K562 (cell line): ENCODE measurements around the gene APP. TPM values are rescaled to one million over a fixed set of nuclear protein-coding genes. Genes with fewer than 3 reads are reported as not detected.

Source experiments
- ATAC-seq: fragments of 200-7000 bp; cut with Tn5 transposase; 3 replicates; pipeline ENCODE4 v1.9.1; 2020; ENCODE audit warnings: moderate library complexity
- BruUV-seq: library from RNA; stranded (reverse); fragments of 400-500 nt; replicated peaks from 2 replicates; lab custom pipeline; 2021; lab: Mats Ljungman, UMichigan
- CTCF ChIA-PET: fragments of 300-600 bp; formaldehyde crosslinking; extraction: SDS; loops from one replicate; lab custom pipeline; 2021; ENCODE audit warnings: low intra/inter-chr PET ratio; lab: Yijun Ruan, JAX
- POLR2A ChIA-PET: fragments of 300-600, 350-650 bp; sonication (Branson Sonifier 250); formaldehyde crosslinking; extraction: SDS; loops from one replicate; lab custom pipeline; 2021; ENCODE audit warnings: antibody characterized with exemption, inconsistent platforms; lab: Yijun Ruan, JAX
- DNase-seq, 4 experiments: peaks; one replicate each; pipeline versions ENCODE4 v3.0.0 to v3.0.0-alpha.2; 2011 to 2018; ENCODE audit warnings: low spot score in 3 of 4, mixed read lengths in 3 of 4; ENCODE audit errors: extremely low read depth in 1 of 4
- FAIRE-seq: peaks from 2 replicates; lab custom pipeline; 2011; peaks lifted over from hg19 to GRCh38; lab: Jason Lieb, UNC
- H2AFZ ChIP-seq: 2 replicates; pipeline ENCODE4 v1.6.0; 2011; ENCODE audit warnings: low read depth, low read length, control low read depth, inconsistent platforms
- H3K27ac ChIP-seq: fragments of 200-600 bp; 3 replicates; pipeline ENCODE4 v1.8.0; 2011; ENCODE audit warnings: low read depth, mild to moderate bottlenecking, control low read depth, inconsistent platforms, low read length, moderate library complexity, mixed read lengths; ENCODE audit errors: extremely low read depth
- H3K27me3 ChIP-seq, 2 experiments: fragments of 300-600 bp in 1 of 2; 2 replicates in 1 of 2; 3 replicates in 1 of 2; pipeline versions ENCODE4 v1.6.0 to v1.8.0; 2011; ENCODE audit warnings: inconsistent platforms in 2 of 2, low read length in 2 of 2, mild to moderate bottlenecking in 1 of 2, mixed read lengths in 1 of 2, moderate library complexity in 1 of 2; ENCODE audit not compliant: control insufficient read depth in 2 of 2, insufficient read depth in 2 of 2
- H3K36me3 ChIP-seq: fragments of 300-600 bp; 3 replicates; pipeline ENCODE4 v1.8.0; 2011; ENCODE audit warnings: mild to moderate bottlenecking, low read length, inconsistent platforms; ENCODE audit not compliant: control insufficient read depth, insufficient read depth
- H3K4me1 ChIP-seq, 2 experiments: fragments of 200-600 bp in 1 of 2; replicated peaks in 1 of 2; 2 replicates in 1 of 2; 3 replicates in 1 of 2; pipeline versions ENCODE4 v1.5.1 to v1.8.0; 2011; ENCODE audit warnings: inconsistent platforms in 2 of 2, low read length in 2 of 2, mild to moderate bottlenecking in 1 of 2, mixed read lengths in 1 of 2, moderate library complexity in 1 of 2; ENCODE audit not compliant: control insufficient read depth in 2 of 2, insufficient read depth in 2 of 2
- H3K4me2 ChIP-seq: 2 replicates; pipeline ENCODE4 v1.6.1; 2011; ENCODE audit warnings: low read length, control low read depth, inconsistent platforms, mixed read lengths; ENCODE audit not compliant: insufficient read depth
- H3K4me3 ChIP-seq: fragments of 200-600 bp; sonication (generic), shearing (Covaris generic); 2 replicates; pipeline ENCODE4 v1.5.1; 2016; ENCODE audit warnings: control low read depth, inconsistent platforms
- H3K79me2 ChIP-seq: fragments of 200-600 bp; 3 replicates; pipeline ENCODE4 v1.8.0; 2011; ENCODE audit warnings: low read length, inconsistent platforms; ENCODE audit not compliant: control insufficient read depth, insufficient read depth
- H3K9ac ChIP-seq, 2 experiments: 2 replicates each; pipeline versions ENCODE4 v1.6.0 to v1.6.1; 2011; ENCODE audit warnings: low read depth in 2 of 2, low read length in 2 of 2, control low read depth in 1 of 2, inconsistent platforms in 1 of 2, mild to moderate bottlenecking in 1 of 2, mixed read lengths in 1 of 2; ENCODE audit not compliant: insufficient read depth in 1 of 2
- H3K9me1 ChIP-seq: one replicate; pipeline ENCODE4 v1.6.0; 2011; ENCODE audit warnings: inconsistent platforms, mild to moderate bottlenecking, low read length, moderate library complexity; ENCODE audit not compliant: control insufficient read depth, insufficient read depth
- H3K9me3 ChIP-seq: replicated peaks from 2 replicates; pipeline ENCODE4 v1.5.1; 2011; ENCODE audit warnings: low read depth, low read length, inconsistent platforms; ENCODE audit not compliant: control insufficient read depth, insufficient read depth
- H4K20me1 ChIP-seq: replicated peaks from 2 replicates; pipeline ENCODE4 v1.6.1; 2011; ENCODE audit warnings: low read length, inconsistent platforms, mixed read lengths; ENCODE audit not compliant: control insufficient read depth, insufficient read depth
- ARHGAP35 ChIP-seq: fragments of 450-650 bp; IDR thresholded peaks from 2 replicates; pipeline ENCODE4 v1.6.1; 2018; ENCODE audit not compliant: partially characterized antibody
- HOXB6 ChIP-seq: fragments of 250-450 bp; sonication (Bioruptor Pico); IDR thresholded peaks from 2 replicates; pipeline ENCODE4 v1.5.1; 2022; ENCODE audit warnings: mild to moderate bottlenecking, borderline replicate concordance
- ILF3 ChIP-seq: fragments of 450-650 bp; IDR thresholded peaks from 2 replicates; pipeline ENCODE4 v1.6.1; 2018; ENCODE audit warnings: antibody characterized with exemption, mild to moderate bottlenecking, moderate library complexity, borderline replicate concordance
- MYBL2 ChIP-seq, 2 experiments: fragments of 450-650 bp in 1 of 2; sonication (generic) in 1 of 2; formaldehyde crosslinking in 1 of 2; IDR thresholded peaks; 2 replicates each; pipeline versions ENCODE4 v1.6.1 to v1.8.1; 2017 to 2022; ENCODE audit warnings: borderline replicate concordance in 1 of 2, inconsistent platforms in 1 of 2, low read depth in 1 of 2, mild to moderate bottlenecking in 1 of 2, missing genetic modification reagents in 1 of 2, moderate library complexity in 1 of 2
- RFX5 ChIP-seq: IDR thresholded peaks from 2 replicates; pipeline ENCODE4 v1.6.1; 2011; ENCODE audit warnings: low read depth, mild to moderate bottlenecking, improper control_type of control experiment, low read length
- SLC30A9 ChIP-seq: fragments of 250-450 bp; sonication (Bioruptor Pico); IDR thresholded peaks from 2 replicates; pipeline ENCODE4 v1.8.0; 2022; ENCODE audit warnings: mild to moderate bottlenecking, moderate library complexity
- SMAD3 ChIP-seq: fragments of 450-650 bp; formaldehyde crosslinking; conservative IDR thresholded peaks from 2 replicates; pipeline ENCODE4 v1.4.0; 2020; ENCODE audit warnings: mild to moderate bottlenecking
- SMARCA5 ChIP-seq: fragments of 450-650 bp; IDR thresholded peaks from 2 replicates; pipeline ENCODE4 v1.6.1; 2016
- TAL1 ChIP-seq: fragments of 450-650 bp; IDR thresholded peaks from 2 replicates; pipeline ENCODE4 v1.6.1; 2016; ENCODE audit warnings: mild to moderate bottlenecking
- ZBTB17 ChIP-seq: fragments of 450-650 bp; formaldehyde crosslinking; IDR thresholded peaks from 2 replicates; pipeline ENCODE4 v1.4.0; 2020; ENCODE audit warnings: mild to moderate bottlenecking
- ZNF124 ChIP-seq: sonication (generic); formaldehyde crosslinking; IDR thresholded peaks from 2 replicates; pipeline ENCODE4 v1.8.1; 2022; ENCODE audit warnings: missing genetic modification reagents
- ZNF551 ChIP-seq: fragments of 250-450 bp; sonication (Bioruptor Pico); IDR thresholded peaks from 2 replicates; pipeline ENCODE4 v1.5.0; 2021; ENCODE audit warnings: mild to moderate bottlenecking, moderate library complexity
- WGBS: fragments of 100-300 bp; shearing (Covaris generic); methylation state at CpG from one replicate; pipeline ENCODE4 v1.1.6; 2016; ENCODE audit warnings: low coverage, mixed read lengths; ENCODE audit not compliant: insufficient coverage; ENCODE audit errors: missing lambda C conversion rate; 5-methylcytosine and 5-hydroxymethylcytosine counted together
- in situ Hi-C: fragments of 300-500 bp; cut with MboI; formaldehyde crosslinking; loops from 4 replicates; pipeline ENCODE4 v1.15.0; 2018; ENCODE audit warnings: inconsistent platforms, mixed read lengths
- intact Hi-C: fragments of 100-400 bp; cut with micrococcal nuclease; formaldehyde crosslinking; loops from 2 replicates; pipeline ENCODE4 v1.14.2; 2022
- polyA plus RNA-seq, 8 experiments: library from polyadenylated mRNA; depleted of rRNA in 4 of 8; stranded (reverse) in 5 of 8; unstranded in 3 of 8; fragments of >200 nt; fragmentation: Nextera tagmentation in 2 of 8; fragmentation: Illumina TruSeq in 1 of 8; extraction: Ambion mirVana in 2 of 8; extraction: Trizol in 1 of 8; gene quantifications; 2 replicates each; pipeline versions ENCODE4 v1.2.1 to v1.2.3, GENCODE V29; 2011 to 2014; ENCODE audit warnings: inconsistent platforms in 1 of 8, missing spikeins in 1 of 8
- total RNA-seq, 7 experiments: library from RNA; depleted of rRNA in 6 of 7; stranded (reverse); fragments of >200 nt in 6 of 7; fragmentation: Illumina TruSeq in 2 of 7; extraction: Trizol in 2 of 7; gene quantifications; 2 replicates each; pipeline versions ENCODE4 v1.2.1 to v1.2.3, GENCODE V29; 2011 to 2021; ENCODE audit warnings: low replicate concordance in 1 of 7
- TF ChIP-seq, protein P1 (sequence below): fragments of 250-450 bp; sonication (Bioruptor Pico); IDR thresholded peaks from 2 replicates; pipeline ENCODE4 v1.8.0; 2022; ENCODE audit warnings: inconsistent platforms, mild to moderate bottlenecking, moderate library complexity, borderline replicate concordance
- TF ChIP-seq, protein P2 (sequence below): fragments of 250-450 bp; sonication (Bioruptor Pico); IDR thresholded peaks from 2 replicates; pipeline ENCODE4 v1.8.0; 2021; ENCODE audit warnings: mild to moderate bottlenecking, moderate library complexity
- TF ChIP-seq, protein P3 (sequence below): fragments of 250-450 bp; sonication (Bioruptor Pico); IDR thresholded peaks from 2 replicates; pipeline ENCODE4 v1.6.1; 2021; ENCODE audit warnings: mild to moderate bottlenecking

APP gene
- total and polyA plus RNA-seq, 9 of the 15 experiments (the other 6 are each of a cell fraction or from before 2014, with no cell fraction given), result 0.01 to 1.5 (median 0.16) TPM; not detected in 5

DNA sequence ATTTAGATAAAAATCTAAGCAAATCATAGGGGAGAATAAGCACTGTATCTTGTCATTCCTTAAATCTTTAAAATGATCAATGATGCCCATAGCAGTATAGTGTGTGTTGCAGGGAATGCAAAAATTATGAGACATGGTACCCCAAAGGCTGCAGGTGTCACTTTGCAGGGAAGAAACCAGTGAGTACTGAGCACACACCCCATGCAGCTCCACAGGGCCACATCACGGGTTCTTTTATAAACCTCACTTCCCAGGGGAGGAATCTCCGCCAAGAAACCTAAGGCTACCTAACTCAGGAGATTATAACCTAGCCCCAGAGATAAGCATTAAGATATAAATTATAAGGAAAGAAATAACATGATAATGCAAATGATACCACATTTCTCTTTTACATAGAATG is 115.6 kb downstream of the APP start:
- intact Hi-C loops, result no loop called here
- ChIA-PET CTCF (no interaction called here), POLR2A (no interaction called here)
- H3K27me3 ChIP-seq, result no peaks in the 10 kb centered on the region
- no peak for DNase-seq
- BruUV-seq, result no TSS peak
- no peaks in the 10 kb centered on the region for H3K9me3 ChIP-seq
- no peak overlapping the region for H2AFZ ChIP-seq
- in situ Hi-C loops, result no loop called here
- no peak overlapping the region for H3K4me2 ChIP-seq
- H3K4me3 ChIP-seq, result no peak overlapping the region
- H3K9ac ChIP-seq, result no peak overlapping the region
- TF ChIP-seq SMAD3 (CRISPR knock-in tag), result no peak
- no peaks in the 10 kb centered on the region for H3K4me1 ChIP-seq
- H3K27ac ChIP-seq, result no peak overlapping the region
- H3K36me3 ChIP-seq, result no peaks in the 10 kb centered on the region
- H4K20me1 ChIP-seq, result no peaks in the 10 kb centered on the region
- H3K79me2 ChIP-seq, result no peaks in the 10 kb centered on the region
- no peaks in the 10 kb centered on the region for H3K9me1 ChIP-seq
- no peak for ATAC-seq
- FAIRE-seq, result no peak
- WGBS, result 0% methylated on average over 2 of the region's 2 CpGs

DNA sequence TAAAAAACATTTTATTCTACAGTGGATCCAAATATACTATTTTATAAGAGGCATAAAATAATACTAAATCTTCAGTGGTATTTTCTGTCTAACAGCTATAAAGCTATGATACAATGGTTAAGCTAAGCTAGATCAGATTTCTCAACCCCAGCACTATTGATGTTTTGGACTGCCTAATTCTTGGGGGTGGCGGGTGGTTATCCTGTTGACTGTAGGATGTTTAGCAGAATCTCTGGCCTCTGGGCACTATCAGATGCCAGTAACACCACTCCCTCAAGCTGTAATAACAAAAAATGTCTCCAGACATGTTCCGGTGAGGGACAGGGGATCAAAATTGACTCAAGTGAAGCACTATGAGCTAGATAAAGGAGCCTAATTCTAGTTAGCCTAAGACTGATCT is 118.5 kb downstream of the APP start:
- ATAC-seq (no peak), DNase-seq (no peak), FAIRE-seq (no peak)
- ChIA-PET POLR2A (no interaction called here), CTCF (no interaction called here)
- H3K79me2 ChIP-seq, result no peaks in the 10 kb centered on the region
- intact Hi-C loops, result no loop called here
- no TSS peak for BruUV-seq
- H3K4me3 ChIP-seq, result no peak overlapping the region
- no peaks in the 10 kb centered on the region for H4K20me1 ChIP-seq
- H3K9me3 ChIP-seq, result no peaks in the 10 kb centered on the region
- no peaks in the 10 kb centered on the region for H3K4me1 ChIP-seq
- no peak overlapping the region for H3K27ac ChIP-seq
- H3K9me1 ChIP-seq, result no peaks in the 10 kb centered on the region
- H3K27me3 ChIP-seq, result no peaks in the 10 kb centered on the region
- WGBS, result 0% methylated on average over 2 of the region's 2 CpGs
- no peak overlapping the region for H2AFZ ChIP-seq
- H3K4me2 ChIP-seq, result no peak overlapping the region
- no peaks in the 10 kb centered on the region for H3K36me3 ChIP-seq
- no peak overlapping the region for H3K9ac ChIP-seq
- in situ Hi-C loops, result no loop called here
- no peak for TF ChIP-seq SLC30A9
- TF ChIP-seq, protein P1, sequence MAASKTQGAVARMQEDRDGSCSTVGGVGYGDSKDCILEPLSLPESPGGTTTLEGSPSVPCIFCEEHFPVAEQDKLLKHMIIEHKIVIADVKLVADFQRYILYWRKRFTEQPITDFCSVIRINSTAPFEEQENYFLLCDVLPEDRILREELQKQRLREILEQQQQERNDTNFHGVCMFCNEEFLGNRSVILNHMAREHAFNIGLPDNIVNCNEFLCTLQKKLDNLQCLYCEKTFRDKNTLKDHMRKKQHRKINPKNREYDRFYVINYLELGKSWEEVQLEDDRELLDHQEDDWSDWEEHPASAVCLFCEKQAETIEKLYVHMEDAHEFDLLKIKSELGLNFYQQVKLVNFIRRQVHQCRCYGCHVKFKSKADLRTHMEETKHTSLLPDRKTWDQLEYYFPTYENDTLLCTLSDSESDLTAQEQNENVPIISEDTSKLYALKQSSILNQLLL (CRISPR knock-in tag), result no peak
- TF ChIP-seq, protein P2, sequence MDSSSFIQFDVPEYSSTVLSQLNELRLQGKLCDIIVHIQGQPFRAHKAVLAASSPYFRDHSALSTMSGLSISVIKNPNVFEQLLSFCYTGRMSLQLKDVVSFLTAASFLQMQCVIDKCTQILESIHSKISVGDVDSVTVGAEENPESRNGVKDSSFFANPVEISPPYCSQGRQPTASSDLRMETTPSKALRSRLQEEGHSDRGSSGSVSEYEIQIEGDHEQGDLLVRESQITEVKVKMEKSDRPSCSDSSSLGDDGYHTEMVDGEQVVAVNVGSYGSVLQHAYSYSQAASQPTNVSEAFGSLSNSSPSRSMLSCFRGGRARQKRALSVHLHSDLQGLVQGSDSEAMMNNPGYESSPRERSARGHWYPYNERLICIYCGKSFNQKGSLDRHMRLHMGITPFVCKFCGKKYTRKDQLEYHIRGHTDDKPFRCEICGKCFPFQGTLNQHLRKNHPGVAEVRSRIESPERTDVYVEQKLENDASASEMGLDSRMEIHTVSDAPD, result no peak
- TF ChIP-seq TAL1, result no peak
- no peak for TF ChIP-seq ZBTB17
- TF ChIP-seq, protein P3, sequence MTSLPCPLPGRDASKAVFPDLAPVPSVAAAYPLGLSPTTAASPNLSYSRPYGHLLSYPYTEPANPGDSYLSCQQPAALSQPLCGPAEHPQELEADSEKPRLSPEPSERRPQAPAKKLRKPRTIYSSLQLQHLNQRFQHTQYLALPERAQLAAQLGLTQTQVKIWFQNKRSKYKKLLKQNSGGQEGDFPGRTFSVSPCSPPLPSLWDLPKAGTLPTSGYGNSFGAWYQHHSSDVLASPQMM (CRISPR knock-in tag), result no peak
- no peak for TF ChIP-seq ZNF551 (CRISPR knock-in tag)
- no peak for TF ChIP-seq ARHGAP35
- TF ChIP-seq MYBL2 (IDR thresholded peaks at IDR 0.05; ENCODE audit: low read depth), result no peak
- no peak for TF ChIP-seq MYBL2 (CRISPR knock-in tag; IDR thresholded peaks at IDR 0.05; ENCODE audit: borderline replicate concordance)
- no peak for TF ChIP-seq RFX5
- TF ChIP-seq ZNF124, result no peak
- no peak for TF ChIP-seq SMARCA5
- TF ChIP-seq HOXB6 (CRISPR knock-in tag), result no peak
- TF ChIP-seq ILF3, result no peak
